GM03348 (cell line): ENCODE measurements around the gene STX8.
"Not testable (repeated sequence)": the region's sequence is repeated elsewhere in the genome, so short reads cannot be mapped to it uniquely, and the experiment has no call there.

Source experiments
- DNase-seq: peaks from one replicate; pipeline ENCODE4 v3.0.0; 2012; ENCODE audit warnings: low spot score

Gene STX8

DNA sequence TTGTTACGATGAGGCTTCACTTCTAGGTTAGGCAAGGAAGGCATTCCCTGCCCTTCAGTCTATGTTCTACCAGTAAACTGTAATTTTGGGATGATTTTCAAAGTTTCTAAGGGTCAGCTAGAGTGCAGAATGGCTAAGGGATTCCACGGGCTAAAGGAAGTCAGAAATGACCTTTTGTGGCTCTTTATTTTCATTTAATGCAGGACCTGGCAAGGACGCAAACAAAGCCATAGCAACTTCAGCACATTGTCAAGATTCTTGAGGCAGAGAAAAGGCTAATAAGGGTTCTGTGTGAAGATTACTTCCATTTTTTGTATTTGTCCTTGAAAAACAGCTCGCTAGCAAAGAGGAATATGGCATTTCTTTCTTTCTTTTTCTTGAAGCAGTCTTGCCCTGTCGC, 76.6 kb downstream of the STX8 start:
- no peak for DNase-seq

DNA sequence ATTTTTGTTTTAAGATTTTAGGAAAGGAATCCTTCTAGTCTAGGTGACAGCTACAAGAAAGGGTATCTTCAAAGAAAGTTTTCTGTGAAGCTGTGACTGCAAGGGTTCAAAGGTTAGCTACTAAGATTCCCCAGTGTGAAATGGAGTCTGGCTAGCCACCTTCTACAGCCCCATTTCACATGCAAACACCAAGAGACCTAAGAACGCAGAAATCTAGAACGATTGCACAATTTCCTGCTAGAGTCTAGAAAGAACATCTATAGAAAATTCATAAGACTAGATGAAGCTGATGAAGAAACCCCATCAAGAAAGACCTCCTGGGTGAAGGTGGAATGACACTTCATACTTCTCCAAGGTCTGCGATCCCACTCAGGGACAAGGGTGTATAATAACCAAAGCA, 77.1 kb downstream of the STX8 start:
- DNase-seq, result no peak

DNA sequence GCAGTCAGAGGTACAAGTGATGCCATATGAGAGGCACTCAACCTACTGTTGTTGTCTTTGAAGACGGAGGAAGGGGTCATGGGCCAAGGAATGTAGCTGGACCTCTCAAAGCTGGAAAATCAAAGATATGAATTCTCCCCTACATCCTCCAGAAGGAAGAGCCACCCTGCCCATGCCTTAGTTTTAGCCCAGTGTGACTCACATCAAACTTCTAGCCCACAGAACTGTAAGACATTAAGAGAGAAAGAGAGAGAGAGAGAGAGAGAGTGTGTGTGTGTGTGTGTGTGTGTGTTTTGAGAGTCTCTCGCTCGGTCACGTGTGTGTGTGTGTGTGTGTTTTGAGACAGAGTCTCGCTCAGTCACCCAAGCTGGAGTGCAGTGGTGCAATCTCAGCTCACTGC, 87.1 kb downstream of the STX8 start:
- DNase-seq, result no peak

DNA sequence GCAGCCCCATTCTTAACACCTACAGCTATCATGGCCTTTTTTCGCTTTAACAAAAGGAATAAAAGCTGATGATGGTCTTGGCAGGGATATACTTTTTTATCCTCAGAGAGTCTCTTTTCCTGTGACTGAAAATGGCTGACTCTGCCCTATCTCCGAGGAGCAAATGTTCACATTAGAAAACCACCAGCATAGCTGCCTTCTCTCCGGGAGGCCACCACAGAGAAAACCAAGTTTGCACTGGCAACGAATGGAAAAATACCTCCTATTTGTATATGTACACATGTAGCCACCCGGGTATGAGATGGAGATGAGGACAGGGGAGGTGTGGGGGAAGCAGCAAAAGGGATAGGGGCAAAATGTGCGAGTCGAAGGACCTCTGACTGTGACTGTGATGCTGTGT, 88.2 kb downstream of the STX8 start:
- no peak for DNase-seq

DNA sequence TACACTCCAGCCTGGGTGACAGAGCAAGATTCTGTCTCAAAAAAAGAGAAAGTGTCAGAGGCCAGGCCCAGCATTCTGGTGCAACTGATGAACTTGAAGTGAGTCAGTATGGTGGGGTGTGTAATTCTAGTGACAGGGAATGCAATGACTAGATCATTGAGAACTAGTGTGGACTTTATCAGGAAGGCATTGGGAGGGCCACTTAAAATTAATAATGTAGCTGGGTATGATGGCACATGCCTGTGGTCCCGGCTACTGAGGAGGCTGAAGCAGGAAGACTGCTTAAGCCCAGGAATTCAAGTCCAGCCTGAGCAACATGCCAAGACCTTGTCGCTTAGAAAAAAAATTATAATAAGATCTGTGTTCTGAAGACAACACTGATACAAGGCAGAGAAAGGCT, 90.8 kb downstream of the STX8 start:
- DNase-seq, result peak; percentile 50

DNA sequence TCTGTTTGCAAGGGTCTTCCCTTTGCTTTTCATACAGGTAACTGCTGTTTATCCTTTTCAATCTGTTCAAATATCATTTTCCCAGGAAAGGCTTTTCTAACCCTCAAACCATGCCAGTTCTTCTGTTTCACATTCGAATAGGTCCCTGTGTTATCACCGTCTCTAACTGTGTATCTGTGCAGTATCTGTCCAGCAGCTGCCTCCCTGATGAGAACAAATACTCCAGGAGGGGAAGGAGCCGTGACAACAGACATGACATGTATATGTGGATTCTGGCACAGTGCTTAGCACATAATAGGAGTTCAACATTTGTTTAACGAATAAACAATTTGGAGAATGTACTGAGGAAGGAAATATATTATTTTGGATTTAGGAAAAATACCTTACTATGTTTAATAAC, 95.7 kb downstream of the STX8 start:
- DNase-seq, result no peak

DNA sequence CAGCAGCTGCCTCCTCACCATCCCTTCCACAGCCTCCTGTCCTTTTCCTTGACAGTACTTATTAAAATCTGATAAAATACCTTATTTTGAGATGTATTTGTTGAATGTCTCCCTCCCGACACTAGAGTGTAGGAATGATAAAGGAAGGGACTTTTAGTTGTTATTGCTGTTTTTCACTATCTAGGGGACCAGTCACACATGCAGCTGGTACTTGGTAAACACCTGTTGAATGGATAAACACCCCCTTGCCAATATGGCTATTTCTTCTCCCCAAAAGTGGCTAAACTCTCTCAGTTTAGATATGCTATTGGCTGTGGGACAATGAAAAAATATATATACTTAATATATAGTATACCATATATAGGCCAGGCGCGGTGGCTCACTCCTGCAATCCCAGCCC, 96.7 kb downstream of the STX8 start:
- no peak for DNase-seq

DNA sequence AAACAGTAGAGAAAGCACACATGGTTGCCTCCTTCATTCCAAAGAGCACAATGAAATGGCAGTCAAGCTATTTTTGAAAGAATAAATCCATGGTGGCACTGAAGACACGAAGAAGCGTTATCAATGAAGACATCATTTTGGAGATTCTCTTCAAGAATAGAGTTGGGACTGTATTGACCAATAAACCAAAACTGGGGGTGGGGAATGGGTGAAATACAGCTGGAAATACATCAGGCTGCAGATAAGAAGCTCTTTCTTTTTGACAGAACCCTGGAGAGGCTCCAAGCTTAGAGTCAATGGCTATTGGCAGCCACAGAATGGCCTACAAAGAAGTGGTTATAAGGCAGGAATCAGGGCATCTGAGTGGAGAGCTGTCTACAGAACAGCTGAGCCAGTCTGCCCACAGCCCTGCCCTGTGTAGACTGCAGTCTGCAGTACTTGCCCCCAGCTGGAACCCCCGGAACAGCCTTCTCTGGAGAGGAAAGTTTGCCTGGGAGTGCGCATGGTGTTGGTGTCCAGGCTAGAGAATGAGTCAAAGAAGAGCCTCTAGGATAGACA, 100.4 kb downstream of the STX8 start:
- no peak for DNase-seq

DNA sequence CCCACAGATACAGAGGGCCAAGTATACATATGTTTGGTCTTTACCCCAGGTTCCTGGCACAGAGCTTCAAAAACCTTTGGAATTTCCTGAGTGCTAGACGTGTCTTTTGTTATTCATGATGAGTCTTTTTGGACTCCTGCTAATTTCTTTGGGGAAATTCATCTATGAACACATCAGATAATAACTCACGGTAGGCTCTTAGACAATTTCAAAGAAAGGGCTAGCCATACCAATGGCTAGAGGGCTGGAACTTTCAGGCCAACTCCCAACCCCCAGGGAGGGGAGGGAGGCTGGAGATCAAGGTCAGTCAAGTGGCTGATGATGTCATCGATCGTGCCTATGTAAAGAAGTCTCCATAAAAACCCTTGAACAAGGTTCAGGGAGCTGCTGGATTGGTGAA, 101.9 kb downstream of the STX8 start:
- peak; percentile 72 for DNase-seq

DNA sequence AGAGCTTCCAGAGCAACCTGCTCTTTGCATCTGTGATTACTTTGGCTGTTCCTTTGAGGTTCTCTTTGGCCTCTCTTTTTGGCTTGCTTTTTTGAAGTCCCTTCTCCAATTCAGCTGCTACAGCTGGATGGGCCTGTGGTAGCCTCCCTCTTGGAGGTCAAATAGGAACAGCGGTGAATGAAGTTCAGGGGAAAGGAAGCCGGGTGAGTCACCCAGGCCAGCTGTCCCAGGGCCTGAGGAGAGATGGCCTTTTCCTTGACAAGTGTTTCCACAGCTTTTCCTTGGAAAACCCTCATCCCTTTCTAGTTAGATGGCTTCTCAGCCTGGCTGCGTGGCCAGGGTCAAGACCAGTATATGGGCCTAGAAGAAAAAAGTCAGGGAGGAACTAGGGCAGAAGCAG, 103.1 kb downstream of the STX8 start:
- no peak for DNase-seq

DNA sequence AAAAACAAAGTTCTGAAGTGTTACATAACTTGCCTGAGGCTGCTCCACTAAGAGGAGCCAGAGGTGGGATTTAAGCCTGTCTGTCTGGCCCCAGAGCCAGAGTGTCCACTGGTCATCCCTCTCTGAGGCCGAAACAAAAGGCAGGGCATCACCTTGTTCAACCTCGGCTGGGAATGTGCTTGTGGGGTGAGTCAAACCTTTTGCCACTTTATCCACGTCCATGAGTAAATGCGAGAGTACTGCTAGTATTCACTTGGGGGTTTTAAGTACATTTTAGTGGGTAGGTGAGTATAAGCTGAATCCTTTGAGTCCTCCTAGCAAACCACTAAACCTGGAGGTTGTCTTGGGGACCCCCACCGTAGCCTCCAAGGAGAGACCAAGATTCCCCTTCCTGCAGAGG, 103.5 kb downstream of the STX8 start:
- no peak for DNase-seq

DNA sequence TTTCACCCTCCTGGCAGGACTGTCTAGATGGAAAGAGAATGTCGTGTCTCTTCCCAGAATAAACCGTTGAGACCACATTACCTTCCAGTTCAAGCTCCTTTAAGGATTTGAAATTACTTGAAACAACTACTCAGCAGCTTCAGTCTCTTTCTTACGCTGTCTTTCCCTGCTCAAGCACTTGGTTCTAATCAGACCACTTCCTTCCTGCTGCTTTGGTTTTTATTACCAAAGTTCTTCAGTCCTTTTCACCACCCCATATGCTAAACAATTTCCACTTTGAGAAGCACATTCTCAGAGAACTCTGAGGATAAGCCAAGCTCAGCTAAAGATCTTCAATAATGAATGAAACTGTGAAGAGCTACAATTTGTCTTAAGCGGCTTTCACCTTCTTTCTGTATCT, 105.4 kb downstream of the STX8 start:
- peak; percentile 43 for DNase-seq

DNA sequence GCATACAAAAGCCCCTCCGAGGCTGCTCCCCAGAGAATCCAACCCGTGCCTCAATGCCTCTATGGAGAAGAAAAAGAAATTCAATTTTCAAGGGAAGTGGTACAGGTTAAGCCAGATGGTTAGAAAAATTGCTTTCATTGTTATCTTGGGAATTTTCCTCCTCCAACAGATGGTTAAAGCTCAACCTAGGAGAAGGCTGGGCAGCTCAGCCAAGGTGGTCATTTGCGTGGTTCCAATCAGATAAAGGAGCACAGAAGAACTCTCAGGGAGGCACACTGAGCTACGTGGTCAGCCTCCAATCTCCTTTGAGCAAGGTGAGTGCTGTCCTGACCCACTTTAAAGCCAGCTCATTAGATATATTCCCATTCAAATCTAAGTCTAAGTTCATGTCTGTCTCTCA, 106.7 kb downstream of the STX8 start:
- DNase-seq, result no peak

DNA sequence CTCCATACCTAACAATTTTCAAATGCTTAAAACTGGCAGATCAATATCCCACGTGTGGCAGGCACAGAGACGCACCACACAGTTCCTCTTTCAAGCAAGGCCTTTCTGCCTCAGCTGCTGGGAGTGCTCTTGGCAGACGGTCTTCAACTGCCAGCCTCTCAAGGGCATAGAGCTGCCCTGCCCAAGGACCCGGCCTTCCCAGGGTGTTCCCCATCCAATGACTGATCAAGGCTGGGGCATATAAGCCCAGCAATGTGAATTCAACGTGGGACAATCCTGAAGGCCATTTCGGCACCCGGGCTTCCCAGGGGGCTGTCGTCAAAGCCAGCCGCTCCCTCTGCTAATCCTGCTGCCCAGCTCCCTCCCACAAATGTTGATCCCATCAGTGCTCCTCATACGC, 107.1 kb downstream of the STX8 start:
- DNase-seq, result no peak

DNA sequence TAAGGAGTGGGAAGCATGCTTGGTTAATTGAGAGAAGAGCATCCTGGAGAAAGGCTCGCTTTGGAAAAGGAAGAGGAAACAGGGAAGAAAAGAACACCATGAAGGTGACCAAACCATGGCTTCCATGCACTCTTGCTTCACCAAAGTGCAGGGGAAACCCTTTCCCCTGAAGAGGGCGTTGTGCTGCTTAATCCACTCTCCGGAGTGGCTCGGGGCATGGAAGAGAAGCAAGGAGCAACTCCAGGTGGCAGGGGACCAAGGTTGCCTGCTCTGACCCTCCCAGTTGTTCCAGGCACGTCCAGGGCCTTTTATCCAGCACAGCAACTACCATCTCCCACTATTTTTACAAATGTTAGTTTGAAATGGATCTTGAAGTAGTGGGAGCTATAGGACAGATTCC, 108.1 kb downstream of the STX8 start:
- DNase-seq, result no peak

DNA sequence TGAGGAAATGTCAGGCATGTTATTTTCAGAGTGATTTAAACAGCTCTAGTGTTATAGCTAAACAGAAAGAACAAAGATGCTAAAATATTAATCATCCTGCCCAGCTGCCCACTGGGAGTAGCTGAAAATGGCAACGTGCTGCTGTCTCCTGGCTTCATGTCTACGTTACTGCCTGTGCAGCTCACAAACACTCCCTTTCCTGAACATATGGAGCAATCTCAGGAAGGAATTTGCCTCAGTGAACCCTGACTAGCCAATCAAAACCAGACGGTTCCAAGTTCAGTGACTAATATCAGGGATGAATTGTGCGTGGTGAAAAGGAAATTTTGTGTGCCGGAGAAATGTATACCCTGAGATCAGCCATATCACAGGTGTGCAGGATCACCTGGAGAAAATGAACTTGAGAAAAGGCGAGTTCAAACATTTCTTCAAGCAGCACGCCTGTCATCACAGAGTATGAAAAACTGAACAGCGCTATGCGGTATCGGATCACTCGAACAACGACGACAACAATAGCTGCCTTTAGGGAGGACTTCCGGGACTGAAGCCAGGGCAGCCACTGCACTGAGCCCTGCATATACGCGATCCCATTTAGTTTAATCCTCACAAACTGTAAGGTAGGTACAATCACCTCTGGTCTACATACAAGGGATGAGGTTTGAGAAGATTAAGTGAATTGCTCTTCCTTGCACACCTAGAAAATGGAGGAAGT, 110.3 kb downstream of the STX8 start:
- DNase-seq, result peak; percentile 79

DNA sequence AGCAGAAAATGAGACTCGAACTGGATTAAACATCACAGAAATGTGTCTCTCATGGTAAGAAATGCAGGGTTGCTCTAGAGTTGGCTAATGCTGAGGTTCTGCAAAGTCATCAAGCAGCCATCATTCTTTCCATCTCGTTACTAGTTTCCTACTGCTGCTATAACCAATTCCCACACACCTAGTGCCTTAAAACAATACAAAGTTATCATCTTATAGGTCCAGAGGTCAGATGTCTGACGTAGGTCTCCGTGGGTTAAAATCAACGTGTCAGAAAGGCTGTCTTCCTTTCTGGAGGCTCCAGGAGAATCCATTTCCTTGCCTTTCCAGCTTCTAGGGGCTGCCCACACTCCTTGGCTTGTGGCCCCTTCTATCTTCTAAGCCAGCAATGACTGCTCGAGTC, 118.6 kb downstream of the STX8 start:
- no peak for DNase-seq

DNA sequence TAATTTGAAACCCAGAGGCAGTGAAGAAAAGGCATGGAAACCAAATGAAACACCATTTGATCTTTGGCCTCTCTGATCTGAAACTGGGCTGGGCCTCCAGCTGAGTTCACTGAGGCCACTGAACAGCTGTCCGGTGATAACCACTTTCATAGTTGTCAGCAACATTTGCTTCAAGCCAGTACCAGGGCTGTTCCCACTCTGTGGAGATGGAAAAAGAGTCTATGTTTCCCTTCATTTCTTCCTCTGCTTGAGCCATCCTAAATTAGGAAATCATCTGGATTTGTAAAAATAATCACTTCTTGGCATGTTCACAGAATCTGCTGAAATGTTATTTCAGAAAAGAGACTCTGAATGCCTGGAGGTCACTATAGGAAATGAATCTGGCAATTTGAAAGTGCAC, 119.3 kb downstream of the STX8 start:
- DNase-seq, result no peak

DNA sequence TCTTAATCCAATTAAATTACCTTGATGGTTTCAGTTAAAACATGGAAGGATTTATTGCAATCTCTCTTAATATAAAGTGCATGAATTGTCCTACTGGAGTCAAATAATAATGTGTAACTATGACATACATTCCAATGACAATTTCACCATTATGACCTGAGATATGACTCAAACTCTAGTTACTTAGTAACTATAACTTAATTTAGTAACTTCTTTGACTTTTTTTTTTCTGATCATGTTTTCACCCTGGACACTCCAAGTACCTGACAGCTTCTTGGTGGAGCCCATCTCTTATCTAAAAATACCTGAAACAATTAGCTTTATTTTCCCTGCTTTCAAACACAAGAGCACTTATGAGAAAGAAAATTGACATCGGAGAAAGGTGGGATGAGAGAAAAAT, 123.7 kb downstream of the STX8 start:
- no peak for DNase-seq

DNA sequence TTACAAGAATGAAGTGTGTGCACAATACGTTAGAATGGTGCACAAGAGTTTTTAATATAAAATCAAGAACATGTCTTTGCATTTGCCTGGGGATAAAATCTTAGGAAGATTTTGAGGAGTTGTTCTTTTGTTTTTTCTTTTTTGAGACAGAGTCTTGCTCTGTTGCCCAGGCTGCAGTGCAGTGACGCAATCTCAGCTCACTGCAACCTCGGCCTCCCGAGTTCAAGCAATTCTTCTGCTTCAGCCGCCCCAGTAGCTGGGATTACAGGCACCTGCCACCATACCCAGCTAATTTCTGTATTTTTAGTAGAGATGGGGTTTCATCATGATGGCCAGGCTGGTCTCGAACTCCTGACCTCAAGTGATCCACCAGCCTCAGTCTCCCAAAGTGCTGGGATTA, 128.3 kb downstream of the STX8 start:
- not testable (repeated sequence) for DNase-seq

DNA sequence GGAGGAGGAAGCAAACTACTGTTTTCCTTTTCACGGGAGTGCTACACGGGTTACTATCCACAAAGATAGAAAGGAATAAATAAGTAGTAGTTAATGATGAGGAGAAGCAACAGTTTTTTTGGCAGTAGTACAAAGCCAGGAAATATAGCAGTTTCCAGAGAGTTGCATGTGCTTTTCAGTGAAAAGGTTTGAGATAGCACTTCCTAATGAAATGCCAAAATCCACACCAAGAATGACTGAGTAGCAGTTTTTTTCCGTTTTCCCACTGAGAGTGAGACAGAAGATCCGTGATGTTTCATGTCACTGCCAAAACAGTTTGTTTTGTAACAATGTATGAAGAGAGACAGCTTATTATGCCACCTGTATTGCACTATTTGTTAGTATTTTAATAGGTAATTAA, 129.1 kb downstream of the STX8 start:
- DNase-seq, result no peak

DNA sequence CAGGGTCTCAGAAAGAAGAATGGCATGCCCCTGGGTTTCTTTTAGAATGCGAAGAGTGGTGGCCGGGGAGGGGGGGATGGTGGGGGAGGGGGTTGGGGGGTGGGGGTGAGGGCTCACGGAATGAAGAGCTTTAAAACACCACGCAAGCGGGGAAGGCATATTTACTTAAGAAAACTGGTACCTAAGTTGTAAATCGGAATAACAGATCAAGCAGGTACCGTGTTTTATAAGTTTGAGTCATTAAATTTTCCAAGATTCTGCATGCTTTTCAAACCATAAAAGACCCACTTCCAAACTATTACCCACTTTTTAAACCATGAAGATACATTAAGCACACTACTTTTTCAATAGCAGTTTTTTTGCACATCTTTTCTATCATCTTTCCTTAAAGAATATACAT, 130.2 kb downstream of the STX8 start:
- no peak for DNase-seq

DNA sequence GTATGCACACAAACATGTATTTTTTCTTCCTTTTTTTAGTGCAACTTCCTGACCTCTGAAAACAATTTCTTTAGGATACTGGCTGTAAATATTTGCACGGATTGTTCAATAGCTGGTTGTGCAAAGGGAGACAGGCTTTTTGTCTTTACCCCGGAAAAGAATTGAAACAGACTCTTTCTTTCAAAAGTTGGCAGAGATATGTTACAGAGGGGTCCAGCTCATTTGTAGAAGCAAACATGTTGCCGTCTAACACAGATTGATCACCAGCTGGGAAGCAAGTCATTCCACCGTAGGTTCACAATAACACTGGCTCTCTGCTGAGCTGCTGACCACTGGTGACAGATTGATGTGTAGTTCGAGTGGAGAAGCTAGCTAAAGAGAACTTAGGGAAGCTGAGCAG, 130.9 kb downstream of the STX8 start:
- no peak for DNase-seq

DNA sequence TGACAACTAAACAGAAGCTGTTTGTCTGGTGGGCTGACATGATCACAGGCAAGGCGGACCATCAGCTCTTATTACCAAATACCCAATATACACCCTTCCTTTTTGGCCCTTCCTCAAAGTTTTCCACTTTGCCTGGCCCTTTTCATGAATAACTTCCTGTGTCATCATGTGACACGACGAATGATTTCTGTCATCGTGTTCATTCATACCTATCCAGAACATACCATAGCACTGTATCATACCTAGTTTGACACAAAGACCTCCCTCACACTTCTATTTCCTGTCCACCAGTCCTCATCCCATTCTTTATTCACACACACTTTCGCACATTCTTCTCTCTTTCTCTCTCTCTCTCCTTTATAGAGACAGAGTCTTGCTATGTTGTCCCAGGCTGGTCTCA, 131.8 kb downstream of the STX8 start:
- no peak for DNase-seq

DNA sequence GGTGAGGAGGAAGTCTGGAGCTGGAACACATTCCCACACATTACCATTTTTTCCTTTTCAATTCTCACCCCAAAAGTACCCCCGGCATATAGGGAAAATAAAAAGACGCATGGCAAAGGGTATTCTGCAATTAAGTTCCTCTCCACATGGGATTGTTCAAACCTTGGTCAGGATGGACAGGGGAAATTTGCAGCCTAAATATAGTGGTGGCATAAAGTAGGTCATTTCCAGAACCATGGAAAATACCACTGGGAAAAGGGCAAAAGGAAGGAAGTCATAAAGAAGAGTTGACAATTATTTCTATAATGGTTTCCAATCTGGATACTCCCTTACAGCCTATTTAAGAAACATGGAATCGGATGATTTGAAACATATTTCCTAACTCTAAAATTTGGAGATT, 135.8 kb downstream of the STX8 start:
- DNase-seq, result no peak
